Thyroid gland (tissue), 4 donors: ENCODE results near the gene FOXN3.

Experiments
- POLR2A ChIP-seq, 2 donors: fragments of 450-650 bp; IDR thresholded peaks; one replicate each; pipeline ENCODE4 v1.6.1; 2017; ENCODE audit warnings: antibody characterized with exemption in 2 of 2, mild to moderate bottlenecking in 2 of 2, moderate library complexity in 1 of 2
- TF ChIP-seq, protein P1 (sequence below), 6 experiments: fragments of 200-600 bp in 3 of 6; fragments of 450-650 bp in 3 of 6; sonication (generic) in 3 of 6; IDR thresholded peaks; one replicate each; pipeline ENCODE4 v1.5.1; 2016 to 2019; ENCODE audit warnings: antibody characterized with exemption in 6 of 6, mild to moderate bottlenecking in 2 of 6, inconsistent platforms in 1 of 6, moderate library complexity in 1 of 6

DNA sequence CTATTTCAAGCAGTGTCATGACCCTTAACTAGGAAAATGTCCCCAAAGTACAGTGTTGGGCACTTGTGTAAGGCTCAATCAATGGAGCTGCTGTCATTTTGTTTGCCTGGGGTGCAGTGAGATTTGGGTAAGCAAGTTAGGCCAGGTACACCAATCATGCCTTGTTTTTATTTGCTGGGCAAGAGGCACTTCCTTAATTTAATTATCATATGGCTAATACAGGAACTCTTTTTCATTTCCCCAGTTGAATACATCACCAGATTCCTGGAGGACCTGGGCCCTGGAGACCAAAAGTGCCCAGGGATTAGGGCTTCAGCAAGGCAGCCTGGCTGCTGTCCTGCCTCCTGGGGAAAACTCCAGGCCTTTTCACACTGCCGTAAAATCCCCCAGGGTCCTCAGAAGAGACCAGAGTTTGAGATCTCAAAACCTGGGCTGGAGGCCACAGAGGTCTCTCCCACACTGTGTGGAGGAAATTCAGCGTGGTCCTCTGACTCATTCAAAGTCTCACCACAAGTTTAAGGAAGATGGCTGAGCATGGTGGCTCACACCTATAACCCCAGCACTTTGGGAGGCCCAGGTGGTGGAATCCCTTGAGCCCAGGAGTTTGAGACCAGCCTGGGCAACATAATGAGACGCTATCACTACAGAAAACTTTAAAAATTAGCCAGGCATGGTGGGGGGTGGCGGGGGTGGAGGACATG lies 28.4 kb upstream of the FOXN3 start:
- TF ChIP-seq, protein P1, sequence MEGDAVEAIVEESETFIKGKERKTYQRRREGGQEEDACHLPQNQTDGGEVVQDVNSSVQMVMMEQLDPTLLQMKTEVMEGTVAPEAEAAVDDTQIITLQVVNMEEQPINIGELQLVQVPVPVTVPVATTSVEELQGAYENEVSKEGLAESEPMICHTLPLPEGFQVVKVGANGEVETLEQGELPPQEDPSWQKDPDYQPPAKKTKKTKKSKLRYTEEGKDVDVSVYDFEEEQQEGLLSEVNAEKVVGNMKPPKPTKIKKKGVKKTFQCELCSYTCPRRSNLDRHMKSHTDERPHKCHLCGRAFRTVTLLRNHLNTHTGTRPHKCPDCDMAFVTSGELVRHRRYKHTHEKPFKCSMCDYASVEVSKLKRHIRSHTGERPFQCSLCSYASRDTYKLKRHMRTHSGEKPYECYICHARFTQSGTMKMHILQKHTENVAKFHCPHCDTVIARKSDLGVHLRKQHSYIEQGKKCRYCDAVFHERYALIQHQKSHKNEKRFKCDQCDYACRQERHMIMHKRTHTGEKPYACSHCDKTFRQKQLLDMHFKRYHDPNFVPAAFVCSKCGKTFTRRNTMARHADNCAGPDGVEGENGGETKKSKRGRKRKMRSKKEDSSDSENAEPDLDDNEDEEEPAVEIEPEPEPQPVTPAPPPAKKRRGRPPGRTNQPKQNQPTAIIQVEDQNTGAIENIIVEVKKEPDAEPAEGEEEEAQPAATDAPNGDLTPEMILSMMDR (IDR thresholded peaks at IDR 0.05), result no peak
- TF ChIP-seq POLR2A (IDR thresholded peaks at IDR 0.05), result no peak
